GM19395 (cell line): ENCODE results near the gene LSM4.

ENCODE experiments used
- ATAC-seq: cut with Tn5 transposase; IDR thresholded peaks from one replicate; pipeline ENCODE4 v1.9.1; 2021; ENCODE audit warnings: mild to moderate bottlenecking, moderate library complexity; ENCODE audit not compliant: unreplicated experiment

LSM4 gene

DNA sequence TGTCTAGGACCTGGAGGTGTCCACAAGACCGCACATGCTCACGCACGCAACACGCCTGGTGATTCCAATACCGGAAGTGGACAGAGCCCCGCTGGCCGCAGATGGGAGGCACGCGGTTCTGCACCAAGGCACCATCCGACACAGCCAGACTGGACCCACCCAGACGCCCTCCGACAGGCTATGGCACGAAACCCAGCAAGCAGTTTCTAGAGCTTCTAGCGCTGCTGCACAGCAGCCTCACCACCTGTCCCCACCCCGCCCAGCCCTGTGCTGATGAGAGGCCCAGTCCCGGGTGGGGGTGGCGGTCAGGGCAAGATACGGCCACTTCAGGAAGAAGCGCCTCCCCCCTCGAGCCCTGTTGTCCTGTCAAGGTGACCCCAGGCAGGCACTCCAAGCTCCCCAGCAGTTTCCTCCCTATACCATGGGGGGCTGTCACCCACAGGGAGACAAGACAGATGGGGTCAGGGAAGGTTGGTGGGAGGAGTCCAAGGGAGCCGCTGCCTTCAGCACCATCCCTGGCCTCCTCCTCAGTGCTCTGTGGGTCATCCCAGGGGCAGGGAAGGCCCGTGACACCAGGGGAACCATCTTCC lies 11.3 kb downstream of the LSM4 start:
- ATAC-seq, result no peak

DNA sequence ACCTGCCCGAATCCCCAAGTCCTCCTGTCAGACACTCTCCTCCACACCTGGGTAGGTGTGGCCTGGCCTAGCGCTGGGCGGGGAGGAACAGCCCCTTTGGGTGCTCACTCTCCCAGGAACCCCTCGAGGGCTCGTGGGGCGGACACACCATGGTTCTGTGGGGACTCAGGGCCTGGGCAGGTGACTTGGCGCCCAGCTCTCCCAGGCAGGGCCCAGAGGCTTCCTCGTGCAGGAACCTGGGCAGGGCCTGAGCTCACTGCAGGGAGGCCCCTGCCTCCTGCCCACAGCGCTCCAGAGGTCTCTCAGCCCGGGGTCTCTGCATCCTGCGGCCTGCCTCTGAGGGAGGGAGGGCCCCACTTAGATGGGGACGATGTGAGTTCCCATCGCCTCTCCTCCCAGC lies 11.9 kb downstream of the LSM4 start:
- ATAC-seq, result no peak

DNA sequence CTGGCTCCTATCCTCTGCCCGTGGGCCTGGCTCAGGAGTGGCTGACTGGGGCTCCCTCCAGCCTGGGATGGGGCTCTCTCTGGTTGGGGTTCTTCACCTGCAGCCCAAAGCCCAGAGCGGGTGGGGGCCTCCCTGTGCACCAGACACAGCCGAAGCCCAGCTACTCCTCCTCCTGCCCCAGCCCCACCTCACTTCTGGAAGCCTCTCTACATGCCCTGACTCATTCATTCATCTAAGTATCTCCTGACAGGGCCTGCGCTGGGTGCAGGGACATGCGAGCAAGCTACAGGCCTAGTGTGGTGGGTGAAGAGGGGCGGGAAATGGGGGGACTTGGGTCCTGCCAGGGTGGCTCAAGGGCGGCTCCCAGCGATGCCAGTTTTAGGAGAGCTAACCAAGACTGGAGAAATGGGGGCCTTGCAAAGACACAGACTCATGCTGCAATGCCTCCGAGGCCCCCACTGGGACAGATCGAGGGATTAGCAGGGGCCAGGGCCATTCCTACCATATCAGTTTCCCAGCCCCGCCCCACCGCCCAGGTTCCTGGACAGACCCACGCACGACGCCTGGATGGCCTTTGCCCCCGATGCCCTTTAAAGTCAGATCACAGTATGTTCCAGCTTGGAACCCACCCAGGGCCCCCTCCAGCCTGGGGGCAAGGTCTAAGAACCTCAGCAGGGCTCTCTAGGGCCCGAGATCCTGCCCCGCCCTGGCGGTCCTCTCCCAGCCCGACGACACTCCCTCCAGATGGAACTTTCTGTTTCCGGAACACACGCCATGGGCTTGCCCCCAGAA lies 12.6 kb downstream of the LSM4 start:
- ATAC-seq, result no peak

DNA sequence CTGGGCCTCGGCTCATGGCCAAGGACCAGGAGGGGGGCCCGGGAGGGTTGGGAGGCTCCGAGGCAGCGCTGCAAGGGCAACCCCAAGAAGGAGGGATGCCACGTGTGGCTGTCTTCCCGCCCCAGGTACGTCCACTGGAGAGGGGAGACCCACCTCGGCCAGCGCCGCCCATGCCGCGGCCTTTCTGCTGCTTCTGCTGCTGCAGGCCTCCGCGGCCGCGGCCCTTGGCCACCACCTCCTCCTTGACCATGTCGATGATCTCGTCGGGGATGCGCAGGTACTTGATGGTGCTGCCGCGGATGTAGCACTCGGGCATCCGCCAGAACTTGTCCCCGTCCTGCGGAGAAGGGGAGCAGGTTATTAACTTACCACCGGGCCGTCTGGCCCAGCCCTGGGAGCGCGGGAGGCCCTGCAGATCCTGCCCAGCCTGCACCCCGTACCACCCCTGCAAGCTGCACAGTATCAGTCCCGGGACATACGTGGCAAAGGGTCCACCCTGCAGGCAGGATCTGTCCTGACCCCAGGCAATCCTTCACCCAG lies 13.3 kb downstream of the LSM4 start:
- ATAC-seq, result no peak

DNA sequence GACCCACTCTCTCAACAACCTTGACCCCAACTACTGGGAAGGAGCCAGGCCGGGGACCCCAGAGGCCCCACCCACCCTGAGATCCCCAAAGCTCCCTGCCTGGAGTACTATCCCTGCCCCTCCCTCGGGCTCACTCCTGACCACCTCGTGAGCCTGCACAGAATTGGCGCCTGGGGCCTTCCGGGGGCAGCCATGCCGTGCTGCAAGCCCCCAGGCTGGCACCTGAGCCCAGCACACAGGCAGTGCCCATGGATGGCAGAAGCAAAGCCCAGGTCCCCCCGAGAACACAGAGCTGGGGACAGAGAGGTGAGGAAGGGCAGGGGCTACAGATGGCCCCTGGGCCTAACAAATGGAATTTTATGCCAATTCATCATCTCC lies 13.9 kb downstream of the LSM4 start:
- no peak for ATAC-seq

DNA sequence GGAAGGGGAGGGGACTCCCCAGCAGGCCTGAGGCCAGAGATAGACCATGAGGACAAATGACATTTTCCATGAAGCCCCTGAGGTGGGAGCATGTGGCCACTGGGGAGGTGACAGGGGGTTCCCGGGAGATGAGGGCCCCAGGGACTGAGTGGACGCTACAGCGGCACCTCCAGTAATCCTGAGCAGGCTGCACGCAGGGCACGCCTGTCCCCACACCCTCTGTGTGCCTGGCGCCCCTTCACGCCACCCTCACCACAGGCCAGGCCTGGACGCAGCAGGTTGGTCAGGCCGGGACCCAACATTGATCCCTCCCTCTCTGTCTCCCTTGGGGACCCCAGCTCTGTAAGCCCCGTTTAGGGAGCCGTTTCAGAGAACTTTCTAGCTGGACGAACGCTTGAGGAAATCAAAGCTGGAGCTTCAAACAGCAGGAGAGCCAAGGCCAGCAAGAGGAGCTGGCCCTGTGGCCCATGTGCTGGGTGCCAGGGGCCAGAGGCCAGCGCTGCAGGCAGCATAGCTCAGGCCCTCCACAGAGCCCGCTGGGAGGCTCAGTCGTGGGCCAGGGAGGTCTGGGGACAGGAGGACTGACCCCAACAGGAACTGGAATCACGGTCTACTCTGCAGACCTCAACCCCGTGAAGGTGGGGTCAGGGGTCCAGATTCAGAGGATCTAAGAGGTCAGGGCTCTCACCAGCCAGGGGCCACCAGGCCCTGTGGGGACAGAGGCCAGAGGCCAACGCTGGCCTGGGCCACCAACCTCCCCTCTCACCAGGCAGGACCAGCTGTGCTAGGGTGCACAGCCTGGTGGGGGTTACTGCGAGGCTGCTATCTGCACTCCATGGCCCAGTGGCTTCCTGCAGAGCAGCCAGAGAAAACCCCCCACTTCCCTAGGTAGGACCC lies 14.6 kb downstream of the LSM4 start:
- ATAC-seq, result no peak

DNA sequence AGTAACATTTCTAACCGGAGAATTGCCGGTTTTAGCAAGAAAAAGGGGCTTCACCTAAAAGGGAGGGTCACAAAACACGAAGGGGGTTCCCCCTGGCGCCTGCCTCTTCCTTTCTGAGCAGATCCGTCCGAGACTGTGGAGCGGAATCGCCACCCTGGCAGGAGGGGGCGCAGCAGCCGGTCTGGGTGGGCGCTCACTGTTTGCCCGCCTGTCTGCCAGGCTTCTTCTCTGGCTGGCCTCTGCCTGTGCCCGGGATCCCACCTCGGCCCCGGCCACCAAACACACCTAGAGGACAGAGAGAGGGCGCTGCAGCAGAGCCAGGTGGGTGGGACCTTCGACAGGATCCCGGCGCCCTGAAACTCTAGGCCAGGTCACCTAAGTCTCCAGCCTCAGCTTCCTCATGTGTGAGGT lies 15.6 kb downstream of the LSM4 start:
- ATAC-seq, result no peak

DNA sequence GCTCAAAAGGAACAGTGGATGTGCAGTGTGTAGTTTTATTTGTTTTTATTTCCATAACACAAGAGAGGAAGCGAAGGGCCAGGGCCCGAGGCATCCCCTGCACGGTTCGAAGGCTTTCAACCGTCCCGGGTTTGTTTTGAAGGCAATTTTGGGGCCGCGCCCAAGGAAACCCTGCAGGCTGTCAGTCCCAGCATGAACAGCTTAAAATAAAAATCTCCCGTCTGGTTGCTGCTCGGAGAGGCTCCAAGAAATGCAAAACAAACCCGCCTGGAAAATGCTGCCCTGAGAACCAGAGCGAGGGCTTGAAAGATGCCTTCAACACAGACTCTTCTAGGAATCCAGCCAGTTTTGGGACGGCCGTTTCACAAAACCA lies 16.0 kb downstream of the LSM4 start:
- ATAC-seq, result no peak

DNA sequence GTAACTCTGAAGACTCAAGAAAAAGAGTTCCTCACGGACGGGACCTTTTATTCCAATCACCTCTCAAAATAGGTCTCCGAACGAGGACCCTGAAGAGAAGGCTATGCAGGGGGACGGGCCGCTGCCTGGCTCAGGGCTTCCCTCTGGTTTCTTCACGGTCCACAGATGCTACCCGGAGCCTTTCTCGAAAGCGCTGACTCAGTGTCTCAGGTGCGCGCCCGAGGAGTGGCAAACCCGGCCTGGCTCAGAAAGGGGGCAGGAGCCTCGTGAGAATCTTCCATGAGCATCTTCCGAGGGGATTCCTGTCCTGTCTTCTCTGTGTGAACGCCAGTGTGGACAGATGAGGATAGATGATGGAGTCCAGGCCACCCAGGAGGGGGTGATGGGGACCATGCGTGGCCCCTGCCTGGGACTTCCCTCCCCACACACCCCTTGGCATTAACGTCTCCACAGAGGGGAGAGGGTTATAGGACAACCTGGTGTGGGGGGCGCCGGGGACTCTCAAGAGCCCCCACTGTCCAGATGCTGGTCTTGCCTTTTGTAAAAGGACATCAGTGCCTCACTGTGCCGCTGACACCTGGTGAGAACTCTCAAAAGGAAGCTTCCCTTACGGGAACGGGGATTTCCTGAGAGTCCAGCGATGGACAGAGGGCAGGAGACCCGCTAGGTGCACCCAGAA lies 16.5 kb downstream of the LSM4 start:
- ATAC-seq, result no peak

DNA sequence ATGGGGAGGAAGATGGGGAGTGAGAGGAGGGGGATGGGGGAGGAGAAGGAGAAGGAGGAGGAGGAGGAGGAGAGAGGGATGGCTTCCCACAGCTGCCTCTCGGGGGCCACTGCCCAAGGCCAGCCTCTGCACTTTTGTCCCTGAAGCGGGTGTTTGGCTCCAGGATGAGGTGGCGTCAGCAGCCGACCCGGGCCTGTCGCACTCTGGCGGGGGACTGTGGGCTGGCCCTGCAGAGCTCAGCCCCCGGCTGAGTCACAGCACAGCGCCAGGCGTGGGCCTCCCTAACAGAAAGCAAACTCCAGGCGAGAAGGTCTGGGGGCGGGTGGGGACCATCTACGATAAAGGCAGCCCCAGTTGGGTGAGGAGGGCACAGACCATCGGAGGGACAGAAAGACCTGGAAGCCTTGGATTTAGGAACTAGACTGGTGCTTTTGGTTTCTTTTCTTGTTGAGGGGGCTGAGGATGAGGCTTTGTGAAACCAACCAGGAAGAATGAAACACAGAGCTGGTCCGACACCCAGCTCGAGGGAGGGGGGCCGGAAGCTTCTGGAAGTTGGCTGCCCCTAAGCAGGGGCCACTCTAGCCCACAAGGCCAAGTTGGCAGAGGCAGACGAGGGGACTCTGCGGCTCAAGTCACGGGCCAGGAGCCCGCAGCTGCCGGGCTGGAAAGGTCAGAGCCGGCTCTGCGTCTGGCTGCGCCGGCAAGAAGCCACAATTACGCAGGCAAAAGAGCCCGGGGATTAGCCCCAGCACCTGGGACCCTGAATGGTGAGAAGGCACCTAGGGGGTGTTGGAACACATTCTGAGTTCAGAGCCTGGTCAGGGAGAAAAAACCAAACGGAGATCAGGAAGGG lies 18.2 kb downstream of the LSM4 start:
- ATAC-seq, result no peak

DNA sequence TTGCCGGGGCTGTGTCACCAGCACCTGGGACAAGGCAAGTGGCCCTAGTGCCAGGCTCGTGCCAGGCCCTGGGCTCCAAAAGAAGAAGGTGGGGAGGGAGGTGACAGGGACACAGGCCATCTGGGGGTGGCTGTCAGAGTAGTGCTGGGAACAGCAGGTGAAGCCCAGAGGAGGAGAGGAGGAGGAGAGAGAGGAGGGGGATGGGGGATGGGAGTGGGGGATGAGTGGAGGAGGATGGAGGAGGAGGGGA lies 18.7 kb downstream of the LSM4 start:
- no peak for ATAC-seq

DNA sequence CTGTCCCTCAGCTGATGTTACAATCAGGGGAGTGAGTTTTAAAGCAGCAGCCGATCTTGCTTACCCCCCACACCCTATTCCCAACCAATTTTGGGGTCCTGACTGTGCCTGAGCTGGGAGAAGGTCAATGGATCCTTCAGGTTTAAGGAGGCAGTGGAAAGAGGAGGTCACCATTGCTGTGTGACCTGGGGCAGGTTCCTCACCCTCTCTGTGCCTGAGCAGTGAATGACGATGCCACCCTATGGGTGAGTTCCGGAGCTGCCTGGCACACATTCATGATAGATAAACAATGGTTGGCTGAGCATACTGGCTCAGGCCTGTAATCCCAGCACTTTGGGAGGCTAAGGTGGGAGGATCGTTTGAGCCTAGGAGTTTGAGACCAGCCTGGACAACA lies 21.2 kb downstream of the LSM4 start:
- no peak for ATAC-seq

DNA sequence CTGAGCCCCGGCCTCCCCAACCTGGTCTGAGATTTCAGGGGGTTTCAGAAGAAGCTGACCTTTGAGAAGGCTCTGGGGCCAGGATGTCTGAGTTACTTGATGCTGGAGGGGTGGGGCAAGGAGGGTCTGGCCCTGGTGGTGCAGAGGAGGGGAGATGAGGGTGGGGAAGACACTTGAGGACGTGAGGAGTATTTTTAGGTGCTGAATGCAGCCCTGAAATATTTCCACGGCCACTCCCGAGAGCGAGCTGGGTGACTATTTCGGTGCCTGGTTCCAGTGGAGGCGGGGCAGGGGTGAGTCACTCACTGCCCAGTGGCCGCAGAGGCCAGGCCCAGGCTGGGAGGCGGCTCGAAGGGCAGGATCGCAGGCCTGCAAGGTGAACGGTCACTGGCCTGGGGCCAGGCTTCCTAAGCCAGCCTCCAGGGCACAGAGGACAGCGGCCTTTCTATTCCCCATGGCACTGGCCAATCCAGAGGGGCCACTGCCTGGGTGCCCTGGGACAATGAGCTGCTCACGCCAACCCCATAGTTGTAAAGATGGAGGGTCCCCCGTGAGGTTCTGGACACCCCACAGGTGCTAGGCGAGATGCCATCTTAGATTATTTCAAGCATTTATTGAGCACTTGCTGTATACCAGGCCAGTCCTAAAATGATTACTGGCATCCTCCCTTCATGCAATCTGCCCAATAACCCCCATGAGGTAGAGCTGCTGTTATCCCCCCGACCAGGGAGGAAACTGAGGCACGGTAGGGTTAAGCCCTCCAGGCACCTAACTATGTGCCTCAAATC lies 21.8 kb downstream of the LSM4 start:
- no peak for ATAC-seq

DNA sequence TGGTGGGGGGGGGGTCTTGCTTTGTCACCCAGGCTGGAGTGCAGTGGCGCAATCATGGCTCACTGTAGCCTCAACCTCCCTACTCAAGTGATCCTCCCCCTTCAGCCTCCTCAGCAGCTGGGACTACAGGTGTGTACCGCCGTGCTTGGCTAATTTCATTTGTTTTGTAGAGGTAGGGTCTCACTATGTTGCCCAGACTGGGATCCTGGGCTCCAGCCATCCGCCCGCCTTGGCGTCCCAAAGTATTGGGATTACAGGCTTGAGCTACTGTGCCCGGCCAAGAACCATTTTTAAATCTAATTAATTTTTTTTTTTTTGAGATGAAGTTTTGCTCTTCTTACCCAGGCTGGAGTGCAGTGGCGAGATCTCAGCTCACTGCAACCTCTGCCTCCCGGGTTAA lies 23.2 kb downstream of the LSM4 start:
- no peak for ATAC-seq

DNA sequence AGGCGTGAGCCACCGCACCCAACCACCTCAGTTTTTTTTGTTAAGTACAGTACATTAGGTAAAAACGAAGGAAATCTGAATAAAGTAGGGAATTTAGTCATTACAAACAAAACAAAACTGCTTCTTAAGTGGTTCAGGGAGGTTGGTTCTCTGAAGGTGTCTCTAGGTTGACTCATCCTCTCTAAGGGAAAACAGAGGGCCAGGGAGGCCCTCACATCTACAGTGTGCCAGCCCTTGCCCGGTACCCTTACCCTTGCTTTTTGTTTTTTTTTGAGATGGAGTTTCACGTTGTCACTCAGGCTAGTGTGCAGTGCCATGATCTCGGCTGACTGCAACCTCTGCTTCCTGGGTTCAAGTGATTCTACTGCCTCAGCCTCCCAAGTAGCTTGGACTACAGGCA lies 24.3 kb downstream of the LSM4 start:
- no peak for ATAC-seq

DNA sequence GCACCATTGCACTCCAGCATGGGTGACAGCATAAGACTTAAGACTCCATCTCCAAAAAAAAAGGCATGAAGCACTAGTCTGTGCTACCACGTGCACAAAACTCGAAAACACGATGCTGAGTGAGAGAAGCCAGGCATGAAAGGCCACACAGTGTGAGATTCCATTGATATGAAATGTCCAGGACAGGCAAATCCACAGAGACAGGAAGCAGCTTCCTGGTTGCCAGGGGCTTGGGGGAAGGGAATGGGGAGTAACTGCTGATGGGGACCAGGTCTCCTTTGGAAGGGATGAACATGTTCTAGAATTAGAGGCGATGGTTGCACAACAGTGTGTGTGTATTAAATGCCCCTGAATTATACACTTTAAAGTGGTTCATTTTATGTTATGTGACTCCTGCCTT lies 25.6 kb downstream of the LSM4 start:
- no peak for ATAC-seq

DNA sequence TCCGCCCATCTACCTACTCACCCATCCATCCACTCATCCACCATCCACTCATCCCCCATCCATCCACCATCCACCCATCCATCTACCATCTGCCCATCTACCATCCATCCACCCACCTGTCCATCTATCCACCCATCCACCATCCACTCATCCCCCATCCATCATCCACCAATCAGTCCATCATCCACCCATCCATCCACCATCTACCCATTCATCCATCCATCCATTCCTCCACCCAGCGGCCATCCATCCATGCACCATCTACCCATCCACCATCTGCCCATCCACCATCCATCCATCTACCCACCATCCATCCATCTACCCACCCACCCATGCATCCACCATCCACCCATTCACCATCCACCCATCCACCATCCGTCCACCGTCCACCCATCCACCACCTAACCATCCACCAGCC lies 27.8 kb downstream of the LSM4 start:
- ATAC-seq, result no peak

DNA sequence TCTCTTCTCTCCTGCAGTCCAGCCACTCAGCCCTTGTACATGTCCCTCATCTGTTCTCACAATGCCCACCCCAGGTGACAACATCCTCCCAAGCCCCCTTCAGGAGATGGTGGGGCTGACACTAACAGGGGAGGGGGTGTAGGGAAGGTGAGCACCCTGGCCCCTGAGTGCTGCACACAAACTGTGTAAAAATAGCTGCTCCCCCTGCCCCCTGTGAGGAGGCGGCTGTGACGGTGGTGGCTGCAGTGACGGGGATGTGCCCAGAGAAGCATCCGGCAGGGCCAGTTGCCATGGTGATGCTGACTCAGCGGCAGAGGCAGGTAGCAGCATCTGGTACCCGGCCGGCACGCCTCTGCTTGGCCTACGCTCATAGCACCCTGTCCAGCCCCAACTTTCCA lies 28.4 kb downstream of the LSM4 start:
- ATAC-seq, result no peak

DNA sequence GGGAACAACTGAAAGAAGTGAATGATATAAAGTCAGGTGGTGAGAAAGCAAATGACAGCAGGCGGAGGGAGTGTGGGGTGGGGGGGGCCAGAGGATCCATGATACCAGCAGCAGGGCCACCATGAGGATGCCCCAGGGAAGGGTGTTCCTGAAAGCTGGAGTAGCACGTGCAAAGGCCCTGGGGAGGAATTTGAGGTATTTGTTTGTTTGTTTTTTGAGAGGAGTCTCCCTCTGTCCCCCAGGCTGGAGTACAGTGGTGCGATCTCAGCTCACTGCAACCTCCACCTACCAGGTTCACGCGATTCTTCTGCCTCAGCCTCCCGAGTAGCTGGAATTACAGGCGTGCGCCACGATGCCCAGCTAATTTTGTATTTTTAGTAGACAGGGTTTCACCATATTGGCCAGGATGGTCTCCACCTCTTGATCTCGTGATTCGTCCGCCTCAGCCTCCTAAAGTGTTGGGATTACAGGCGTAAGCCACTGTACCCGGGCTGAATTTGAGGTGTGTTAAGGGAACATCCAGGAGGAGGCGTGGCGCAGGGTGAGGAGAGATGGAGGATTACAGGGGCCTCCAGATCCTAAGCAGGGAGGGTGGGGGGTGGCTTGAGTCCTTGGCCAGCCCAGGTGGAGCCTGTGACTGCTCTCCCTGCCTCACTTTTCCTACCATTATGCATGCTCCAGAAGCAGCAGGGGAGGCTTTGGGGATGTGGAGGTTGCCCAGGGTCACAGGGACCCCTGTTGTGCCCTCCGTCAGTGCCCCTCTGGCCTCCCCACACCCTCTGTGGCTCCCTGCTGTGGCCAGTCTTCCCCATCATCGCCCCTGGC lies 29.0 kb downstream of the LSM4 start:
- no peak for ATAC-seq
